Skin of body (tissue), 2 donors: Measurements from ENCODE around the gene DGLUCY. TPM values are rescaled to one million over a fixed set of nuclear protein-coding genes. Genes with fewer than 3 reads are reported as not detected.
"Not testable (repeated sequence)": the region's sequence is repeated elsewhere in the genome, so short reads cannot be mapped to it uniquely, and the experiment has no call there.

Source experiments
- DNase-seq: peaks from one replicate; lab custom pipeline; 2025; lab: John Stamatoyannopoulos, UW
- total RNA-seq: library from RNA; depleted of rRNA; stranded (reverse); fragments of >200 nt; gene quantifications from one replicate; pipeline ENCODE4 v1.2.3, GENCODE V29; 2014

Gene DGLUCY
- total RNA-seq, 1 donor from 2014 or later, result 40.0 TPM

DNA sequence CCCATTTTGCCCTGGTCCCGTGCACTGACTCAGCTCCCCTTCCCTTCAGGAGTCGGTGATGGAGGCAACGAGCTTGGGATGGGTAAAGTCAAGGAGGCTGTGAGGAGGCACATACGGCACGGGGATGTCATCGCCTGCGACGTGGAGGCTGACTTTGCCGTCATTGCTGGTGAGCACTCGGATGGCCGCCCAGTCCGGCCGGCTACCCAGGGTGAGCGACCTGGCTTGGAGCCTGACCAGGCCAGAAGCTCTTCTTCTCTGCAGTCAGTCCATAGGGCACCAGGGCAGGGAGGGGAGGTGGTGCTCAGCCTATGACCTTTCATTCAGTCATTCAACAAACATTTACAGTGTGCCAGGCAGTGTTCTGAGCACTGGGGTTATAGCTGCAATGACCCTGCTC is 90.8 kb downstream of the DGLUCY start:
- DNase-seq, result no peak

DNA sequence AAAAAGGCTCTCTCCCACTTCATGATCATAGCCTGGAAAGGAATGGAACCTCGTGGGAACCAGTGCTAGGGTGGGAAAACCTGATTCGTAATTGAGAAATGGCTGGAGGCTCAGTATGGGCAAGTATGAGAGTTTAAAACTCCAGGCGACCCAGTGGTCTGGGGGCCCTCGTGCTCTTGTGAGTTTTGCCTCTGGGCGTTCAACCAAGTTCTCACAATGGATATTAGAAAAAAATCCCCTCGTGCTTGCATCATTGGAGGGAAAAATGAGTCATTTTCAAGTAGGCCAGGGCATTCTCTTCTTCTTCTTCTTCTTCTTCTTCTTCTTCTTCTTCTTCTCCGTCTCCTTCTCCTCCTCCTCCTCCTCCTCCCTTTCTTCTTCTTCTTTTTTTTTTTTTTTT is 91.6 kb downstream of the DGLUCY start:
- DNase-seq, result no peak

DNA sequence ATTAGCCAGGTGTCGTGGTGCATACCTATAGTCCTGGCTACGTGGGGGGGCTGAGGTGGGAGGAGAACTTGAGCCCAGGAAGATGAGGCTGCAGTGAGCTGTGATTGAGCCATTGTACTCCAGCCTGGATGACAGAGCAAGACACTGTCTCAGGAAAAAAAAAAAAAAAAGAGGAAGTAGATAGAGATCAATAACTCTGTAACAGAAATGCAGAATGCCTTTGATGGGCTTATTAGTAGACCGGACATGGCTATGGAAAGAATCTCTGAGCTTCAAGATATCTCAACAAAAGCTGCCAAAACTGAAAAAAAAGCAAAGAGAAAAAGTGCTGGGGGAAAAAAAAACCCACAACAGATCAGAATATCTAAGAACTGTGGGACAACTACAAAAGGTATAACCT is 93.1 kb downstream of the DGLUCY start:
- DNase-seq, result no peak

DNA sequence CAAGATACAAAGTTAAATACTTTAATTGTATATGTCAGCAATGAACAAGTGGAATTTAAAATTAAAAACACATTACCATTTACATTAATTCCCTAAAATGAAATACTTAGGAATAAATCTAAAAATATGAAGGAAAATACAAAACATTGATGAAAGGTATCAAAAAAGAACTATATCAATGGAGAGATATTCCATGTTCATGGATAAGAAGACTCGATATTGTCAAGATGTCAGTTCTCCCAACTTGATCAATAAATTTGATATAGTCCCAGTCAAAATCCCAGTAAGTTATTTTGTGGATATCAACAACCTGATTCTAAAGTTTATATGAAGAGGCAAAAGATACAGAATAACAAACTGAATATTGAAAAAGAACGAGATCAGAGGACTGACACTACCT is 97.1 kb downstream of the DGLUCY start:
- no peak for DNase-seq

DNA sequence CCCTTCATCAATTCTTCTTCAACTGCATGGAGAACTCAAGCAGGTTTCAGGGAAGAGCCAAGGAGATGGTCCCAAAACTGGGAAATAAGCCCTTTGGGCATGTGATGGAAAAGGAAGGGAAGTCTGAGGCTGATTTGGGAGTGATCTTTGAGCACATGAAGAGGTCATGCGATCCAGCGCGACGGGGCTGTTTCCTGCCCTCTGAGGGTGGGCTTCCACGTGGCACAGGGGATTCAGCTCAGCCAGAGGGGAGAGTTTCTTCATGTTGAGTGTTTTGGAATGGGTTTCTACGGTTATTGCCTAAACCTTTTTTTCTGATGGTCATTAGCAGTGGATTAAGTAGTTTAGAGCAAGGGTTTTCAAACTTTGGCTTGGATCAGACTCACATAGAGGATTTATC is 100.4 kb downstream of the DGLUCY start:
- DNase-seq, result no peak

DNA sequence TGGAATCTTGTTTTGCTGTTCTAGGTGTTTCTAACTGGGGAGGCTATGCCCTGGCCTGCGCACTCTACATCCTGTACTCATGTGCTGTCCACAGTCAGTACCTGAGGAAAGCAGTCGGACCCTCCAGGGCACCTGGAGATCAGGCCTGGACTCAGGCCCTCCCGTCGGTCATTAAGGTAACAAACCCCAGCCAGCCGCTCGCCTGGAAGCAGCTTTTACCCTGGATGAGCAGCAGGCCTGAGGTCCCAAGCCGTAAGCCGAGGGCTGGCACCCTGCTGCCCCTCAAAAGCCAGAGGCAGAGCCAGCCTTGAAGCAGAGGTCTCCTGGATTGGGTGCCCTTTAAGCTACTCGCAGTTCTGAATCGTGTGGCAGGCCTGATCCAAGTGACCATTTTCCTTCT is 101.5 kb downstream of the DGLUCY start:
- no peak for DNase-seq

DNA sequence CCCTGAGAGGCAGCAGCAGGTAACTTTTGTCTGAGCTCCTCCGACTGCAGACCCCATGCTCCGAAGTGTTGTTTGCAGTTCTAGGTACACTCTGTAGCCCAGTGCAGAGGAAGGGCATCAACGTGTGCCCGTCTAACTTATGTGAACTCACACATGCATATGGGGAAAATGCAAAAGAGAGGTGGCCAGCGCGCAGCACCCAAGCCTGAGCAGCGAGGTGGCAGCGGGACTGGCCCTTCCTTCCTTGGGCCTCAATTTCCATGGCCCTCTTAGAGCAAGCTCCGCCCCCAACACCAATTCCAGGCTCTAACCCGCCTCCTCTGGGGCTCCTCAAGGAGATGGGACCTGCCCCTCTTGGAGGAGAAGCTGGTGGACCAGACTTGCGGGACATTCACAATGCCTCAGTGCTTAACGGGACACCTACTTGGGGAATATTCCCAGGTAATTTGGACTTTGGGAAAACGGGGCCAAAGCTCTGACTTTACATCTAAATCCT is 102.9 kb downstream of the DGLUCY start:
- no peak for DNase-seq

DNA sequence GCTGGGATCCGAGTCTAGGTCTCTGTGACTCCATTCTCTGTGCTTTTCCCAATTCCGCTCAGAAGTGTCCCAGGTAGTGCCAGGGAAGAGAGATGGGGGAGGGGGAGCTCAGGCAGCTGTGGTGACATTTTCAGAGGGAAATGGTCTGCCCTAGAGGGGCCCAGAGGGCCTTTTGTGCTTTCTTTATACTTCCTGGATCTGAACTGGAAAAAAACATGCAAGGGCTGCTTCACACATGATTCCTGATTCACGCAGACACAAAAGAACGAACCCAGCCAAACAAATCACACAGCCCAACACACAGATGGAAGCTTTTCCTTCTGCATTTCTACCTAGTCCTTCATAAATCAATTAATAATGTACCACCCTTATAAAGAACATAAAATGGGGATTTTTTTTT is 104.1 kb downstream of the DGLUCY start:
- peak; percentile 21 for DNase-seq

DNA sequence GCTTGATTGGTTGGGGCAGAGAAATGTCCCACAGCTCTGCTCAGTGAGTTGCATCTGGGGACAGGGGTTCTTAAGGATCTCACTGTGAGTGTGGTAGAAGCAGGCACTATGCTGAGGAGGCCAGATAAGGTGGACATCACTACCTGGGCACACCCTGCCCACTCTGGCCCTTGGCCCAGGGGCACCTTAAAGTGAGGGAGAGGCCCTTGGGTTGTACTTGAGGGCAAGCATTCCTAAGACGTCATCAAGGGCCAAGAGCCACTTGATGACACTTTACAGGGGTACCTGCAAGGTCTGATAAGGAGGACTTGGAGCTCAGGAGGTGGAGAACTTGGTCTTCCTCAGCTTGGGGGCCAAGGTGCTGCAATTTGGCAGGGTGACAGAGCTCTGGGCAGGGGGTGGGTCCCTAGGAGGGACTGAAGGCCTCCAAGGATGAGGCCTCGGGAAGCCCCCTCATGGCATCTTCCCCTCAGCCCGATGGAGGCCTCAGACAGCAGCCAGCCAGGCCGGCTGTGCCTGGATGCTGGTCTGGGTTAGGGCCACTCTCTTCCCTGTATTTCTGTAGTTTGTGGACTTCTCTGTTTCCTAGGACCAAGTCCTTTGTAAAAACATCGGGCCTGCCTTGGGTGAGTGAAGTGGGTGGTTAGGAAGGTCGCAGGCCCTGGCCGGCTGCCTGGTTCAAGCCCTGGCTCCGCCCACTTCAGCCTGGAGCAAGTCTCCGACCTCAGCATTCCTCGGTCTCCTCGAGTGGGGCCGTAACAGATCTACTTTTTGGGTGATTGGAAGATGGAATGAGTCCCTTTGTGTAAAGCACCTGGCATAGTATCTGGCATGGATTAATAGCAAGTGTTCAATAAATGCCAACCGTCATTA is 105.9 kb downstream of the DGLUCY start:
- no peak for DNase-seq

DNA sequence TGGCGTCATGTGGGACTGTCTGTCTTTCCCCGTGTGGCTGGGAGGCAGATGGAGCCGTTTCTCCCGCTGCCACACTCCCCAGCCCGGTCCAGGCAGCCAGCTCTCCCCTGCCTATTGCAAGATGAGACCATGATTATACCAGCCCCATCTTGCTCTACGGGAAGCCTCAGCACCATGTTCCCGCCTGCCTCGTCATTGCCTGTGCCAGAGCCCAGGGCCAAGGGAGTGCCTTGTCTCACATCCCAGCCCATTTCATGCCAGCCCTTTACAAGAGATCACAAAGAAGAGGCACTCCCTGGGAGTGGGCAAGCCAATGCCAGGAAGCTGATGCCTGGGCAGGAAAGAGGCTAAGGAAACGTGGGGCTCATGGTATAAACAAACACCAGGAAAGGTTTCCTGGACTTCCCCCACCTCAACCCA is 106.7 kb downstream of the DGLUCY start:
- no peak for DNase-seq

DNA sequence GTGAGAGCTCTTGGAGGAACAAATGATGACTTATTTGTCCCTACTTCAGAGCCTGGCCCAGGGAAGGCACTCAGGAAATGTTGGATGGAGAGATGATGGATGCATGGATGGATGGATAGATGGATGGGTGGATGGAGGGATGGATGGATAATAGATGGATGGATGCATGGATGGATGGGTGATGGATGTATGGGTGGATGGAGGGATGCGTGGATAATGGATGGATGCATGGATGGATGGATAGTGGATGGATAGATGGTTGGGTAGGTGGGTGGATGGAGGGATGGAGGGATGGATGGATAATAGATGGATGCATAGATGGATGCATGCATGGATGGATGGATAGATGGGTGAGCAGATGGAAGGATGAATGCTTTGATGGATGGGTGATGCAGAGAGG is 107.4 kb downstream of the DGLUCY start:
- DNase-seq, result no peak

DNA sequence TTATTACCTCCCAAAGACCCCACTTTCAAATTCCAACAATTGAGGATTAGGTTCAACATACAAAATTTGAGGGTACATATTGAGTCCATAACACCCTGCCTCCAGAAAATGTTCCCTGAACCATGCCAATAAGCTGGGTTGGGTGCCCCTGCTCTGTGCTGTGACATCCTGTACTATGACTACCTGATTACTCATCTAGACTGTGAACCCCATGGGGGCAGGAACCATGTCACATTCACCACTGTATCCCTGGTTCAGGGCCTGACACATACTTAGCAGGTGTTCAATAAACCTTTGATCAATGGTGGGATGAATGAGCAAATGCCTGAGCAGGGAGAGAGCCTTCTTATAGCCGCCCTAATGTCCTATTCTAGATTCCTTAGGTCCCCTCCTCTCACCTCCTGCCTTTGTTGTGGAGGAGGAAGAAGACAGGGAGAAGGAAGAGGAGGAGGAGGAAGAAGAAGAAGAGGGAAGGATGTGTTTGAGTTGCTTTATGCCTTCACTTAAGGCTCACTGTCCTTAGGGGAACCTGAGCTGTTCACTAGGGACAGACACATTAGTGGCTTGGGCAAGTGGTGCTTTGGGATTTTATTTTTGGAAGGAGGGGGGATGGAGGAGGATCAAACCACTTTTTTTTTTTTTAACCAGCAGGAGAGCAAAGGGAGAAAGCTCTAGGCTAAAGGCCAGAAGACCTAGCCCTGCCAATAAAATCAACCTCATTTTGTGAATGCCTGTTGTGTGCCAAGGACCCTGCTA is 109.3 kb downstream of the DGLUCY start:
- DNase-seq, result no peak

DNA sequence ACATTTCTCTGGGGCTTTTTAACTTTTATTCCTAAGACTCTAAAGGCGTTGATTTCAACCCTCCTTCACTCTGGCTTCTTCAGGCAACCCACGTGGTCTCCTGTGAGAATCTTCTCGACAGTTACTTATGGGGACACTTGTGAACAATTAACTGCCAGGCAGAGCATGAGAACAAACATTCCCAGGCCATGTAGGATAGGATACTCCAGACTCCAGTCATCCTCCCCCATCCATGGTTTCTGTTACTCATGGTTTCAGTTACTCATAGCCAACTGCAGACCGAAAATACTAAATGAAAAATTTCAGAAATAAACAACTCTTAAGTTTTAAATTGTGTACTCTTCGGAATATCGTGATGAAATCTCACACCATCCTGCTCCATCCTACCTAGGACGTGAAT is 111.2 kb downstream of the DGLUCY start:
- DNase-seq, result no peak

DNA sequence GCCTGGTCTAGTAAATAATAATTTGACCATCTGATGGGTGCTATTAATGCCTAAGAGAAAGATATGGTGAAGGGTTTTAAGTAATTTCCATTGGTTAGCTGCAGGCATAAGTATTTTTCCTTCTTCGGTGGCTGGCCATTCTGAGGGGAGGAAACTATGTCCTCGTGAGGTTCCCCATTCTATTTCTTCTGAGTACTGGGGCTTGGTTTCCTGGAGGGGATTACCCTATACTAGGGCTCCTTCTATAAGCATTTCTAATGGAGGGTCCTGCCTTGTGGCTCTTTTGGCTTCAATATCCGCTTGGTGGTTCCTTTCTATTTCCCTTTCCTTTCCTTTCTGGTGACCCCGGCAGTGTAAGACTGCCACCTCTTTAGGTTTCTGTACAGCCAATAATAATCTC is 112.5 kb downstream of the DGLUCY start:
- DNase-seq, result not testable (repeated sequence)

DNA sequence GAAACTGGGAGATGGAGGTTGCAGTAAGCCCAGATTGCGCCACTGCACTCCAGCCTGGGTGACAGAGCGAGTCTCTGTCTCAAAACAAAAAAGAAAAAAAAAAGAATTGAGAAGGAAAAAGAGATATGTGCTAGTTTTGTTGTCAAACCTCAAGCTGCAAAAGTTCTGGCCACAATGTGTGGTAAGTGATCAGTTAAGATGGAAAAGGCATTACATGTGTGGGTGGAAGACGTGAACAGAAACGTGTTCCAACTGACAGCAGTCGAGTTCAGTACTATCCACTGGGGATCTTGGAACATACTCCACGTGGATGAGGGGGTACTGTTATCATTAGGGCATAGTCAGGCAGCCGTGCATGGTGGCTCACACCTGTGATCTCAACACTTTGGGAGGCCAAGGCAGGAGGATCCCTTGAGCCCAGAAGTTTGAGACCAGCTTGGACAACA is 113.3 kb downstream of the DGLUCY start:
- DNase-seq, result no peak

DNA sequence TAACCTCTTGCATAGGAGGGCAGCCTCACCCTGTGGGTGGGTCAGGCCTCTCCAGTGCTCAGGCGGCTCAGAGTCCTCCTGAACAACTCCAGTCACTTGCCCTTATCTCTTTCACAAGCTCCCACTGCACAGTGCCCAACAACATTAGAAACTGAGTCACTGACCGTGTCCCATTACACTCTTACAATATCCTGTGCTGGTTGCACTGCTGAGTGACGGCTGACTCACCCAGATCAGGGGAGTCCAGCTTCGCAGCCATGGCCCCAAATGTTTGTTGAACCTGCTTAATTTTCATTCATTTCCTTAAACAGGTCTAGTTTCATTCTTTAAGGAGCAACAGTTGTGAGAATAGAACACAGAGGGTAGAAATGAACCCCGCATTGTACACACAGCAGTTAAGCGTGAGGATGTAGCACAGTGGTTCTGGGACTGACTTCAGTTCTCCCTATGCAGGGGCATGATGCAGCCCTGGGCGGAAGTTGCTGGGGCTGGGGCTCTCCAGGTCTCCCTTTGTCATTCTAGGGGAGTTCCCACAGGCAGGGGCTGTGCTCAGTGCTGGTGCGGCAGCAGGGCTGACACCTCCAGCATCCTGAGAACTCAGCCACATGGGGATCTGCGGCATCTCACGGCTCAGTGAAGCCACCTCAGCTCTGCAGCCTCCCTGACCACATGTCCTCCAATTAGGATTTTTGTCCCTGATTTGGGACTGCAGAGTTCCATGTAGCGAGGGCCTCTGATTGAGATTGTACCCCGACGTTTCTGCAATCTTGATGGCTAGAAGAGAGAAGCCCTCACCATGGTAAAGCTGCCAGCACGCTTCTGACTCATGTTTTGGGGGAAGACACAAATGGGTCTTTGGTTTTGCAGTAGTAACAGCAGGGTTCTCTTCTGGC is 114.5 kb downstream of the DGLUCY start:
- DNase-seq, result no peak

DNA sequence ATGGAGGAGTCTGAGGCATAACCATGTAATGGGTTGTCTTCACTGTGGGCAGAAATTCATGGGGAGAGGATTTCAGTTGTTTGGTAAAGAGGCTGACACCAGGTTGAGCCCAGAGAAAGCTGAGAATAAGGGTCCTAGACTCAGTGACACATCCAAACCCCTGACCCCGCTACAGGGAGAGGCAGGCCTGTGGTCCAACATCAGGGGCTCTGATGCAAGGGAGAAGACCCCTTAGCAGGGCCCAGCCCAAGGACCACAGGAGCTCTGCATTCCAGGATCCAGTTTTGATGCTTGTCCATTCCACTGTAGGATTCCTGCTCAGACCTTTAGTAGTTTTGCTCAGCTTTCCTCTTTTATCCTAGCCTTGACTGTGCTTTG is 115.1 kb downstream of the DGLUCY start:
- DNase-seq, result no peak

DNA sequence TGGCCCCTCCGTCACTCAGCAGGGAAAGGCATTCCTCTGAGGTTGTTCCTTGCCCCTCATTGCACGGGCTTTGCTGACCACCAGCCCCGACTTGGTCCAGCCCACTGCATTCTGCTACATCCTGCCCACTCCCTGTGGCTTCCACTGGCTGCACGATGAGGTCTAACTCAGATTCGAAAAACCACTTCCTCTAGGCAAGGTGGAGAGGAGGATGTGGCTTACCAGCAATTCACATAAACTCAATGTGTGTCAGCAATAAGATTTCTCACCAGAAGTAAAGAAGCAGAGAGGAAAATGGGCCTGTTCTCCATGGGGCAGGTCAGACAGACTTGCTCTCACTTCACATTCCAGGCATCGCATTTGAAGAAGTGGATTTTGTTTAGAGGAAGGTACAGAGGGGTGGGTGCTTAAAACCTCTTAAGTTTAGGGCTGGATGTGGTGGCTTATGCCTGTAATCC is 115.9 kb downstream of the DGLUCY start:
- DNase-seq, result no peak

DNA sequence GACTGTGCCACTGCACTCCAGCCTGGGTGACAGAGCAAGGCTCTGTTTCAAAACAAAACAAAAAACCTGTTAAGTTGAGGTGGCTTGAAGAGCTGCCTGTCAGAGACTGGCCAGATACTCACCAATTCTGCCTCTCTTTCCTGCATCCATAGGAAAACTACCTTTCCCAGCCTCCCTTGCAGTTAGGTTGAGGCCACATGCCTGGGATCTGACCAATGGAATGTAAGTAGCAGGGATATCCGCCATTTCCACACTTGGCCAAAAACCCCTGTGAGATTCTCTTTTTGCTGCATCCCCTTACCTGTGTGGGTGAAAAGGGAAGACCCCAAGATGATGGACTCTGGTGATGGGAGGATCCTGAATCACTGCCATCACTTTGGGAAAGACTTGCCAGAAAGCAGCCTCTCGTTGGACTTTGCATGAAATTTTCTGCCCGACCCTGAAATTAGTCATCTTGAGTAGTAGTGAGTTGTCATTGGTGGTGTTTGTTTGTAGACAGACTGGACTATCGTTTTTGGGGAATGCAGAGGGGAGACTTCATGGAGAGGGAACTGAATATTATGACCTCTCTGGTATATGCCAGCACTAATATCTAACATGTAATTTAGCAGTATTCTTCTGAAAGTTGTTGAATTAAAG is 116.6 kb downstream of the DGLUCY start:
- no peak for DNase-seq

DNA sequence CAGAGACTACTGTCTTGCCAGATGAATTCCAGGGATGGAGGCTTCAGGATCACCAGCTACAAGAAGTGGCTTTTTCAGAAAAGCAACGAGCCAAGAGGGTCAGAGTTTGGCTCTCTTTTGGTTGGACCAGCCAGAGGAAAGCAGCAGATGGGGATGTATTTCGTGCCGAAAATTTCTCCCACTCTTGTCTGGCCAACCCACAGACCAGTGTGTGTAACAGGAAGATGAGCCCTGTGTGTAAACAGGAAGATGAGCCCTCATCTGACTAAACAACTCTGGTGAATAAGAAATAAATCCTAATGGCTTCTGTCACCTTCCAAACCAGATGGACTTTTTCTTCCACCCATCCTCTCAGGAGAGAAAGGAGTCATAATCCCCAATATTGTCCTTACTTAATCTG is 117.6 kb downstream of the DGLUCY start:
- DNase-seq, result no peak

DNA sequence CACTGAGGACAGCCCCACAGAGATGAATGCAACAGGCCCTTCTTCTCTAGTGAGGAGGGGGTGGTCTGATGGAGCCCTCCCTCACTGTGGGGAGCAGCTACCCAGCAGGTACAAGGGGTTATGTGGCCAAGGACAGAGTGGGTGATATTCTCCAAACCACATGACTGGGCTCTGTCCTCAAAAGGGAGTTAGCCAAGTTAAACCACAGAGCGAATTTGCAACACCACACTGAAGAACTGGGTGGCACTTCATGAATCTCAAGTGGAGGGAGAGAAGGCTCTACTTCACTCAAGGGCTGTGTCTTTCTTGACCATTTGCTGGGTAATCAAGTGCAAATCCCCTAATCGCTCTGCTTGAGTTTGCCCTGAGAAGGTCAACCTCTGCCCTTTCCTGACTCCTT is 118.2 kb downstream of the DGLUCY start:
- DNase-seq, result no peak
